Measurements from ENCODE around the gene ERC2.

DNA sequence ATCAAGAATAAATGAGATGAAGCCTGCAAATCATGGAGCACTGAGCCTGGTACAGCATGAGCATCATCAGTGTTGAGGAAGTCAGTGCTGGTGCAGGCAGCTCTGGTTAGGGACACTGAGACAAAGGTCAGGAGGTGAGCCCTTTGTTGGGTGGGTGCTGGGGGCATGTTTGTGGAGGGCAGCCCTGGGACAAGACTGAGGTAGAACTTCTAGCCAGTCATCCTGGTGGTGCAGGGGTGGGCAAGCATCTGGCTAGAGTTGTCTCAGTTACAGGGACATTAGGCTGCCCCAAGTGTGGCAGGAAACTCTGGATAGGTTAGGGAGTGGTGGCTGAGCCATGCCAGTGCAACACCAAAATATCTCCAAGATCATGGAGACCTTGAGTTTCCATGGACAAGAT is 1008.4 kb downstream of the ERC2 start:
- TF ChIP-seq, protein P1, sequence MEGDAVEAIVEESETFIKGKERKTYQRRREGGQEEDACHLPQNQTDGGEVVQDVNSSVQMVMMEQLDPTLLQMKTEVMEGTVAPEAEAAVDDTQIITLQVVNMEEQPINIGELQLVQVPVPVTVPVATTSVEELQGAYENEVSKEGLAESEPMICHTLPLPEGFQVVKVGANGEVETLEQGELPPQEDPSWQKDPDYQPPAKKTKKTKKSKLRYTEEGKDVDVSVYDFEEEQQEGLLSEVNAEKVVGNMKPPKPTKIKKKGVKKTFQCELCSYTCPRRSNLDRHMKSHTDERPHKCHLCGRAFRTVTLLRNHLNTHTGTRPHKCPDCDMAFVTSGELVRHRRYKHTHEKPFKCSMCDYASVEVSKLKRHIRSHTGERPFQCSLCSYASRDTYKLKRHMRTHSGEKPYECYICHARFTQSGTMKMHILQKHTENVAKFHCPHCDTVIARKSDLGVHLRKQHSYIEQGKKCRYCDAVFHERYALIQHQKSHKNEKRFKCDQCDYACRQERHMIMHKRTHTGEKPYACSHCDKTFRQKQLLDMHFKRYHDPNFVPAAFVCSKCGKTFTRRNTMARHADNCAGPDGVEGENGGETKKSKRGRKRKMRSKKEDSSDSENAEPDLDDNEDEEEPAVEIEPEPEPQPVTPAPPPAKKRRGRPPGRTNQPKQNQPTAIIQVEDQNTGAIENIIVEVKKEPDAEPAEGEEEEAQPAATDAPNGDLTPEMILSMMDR (IDR thresholded peaks at IDR 0.05; ENCODE audit: insufficient read depth, low read depth, low read length) = no peak
- no peak for TF ChIP-seq EZH2 (IDR thresholded peaks at IDR 0.05; ENCODE audit: insufficient read depth, low read length)

All from astrocyte (in vitro differentiated cells and primary cell).